ENCODE measurements around the gene ROR1. TPM values are rescaled to one million over a fixed set of nuclear protein-coding genes. Genes with fewer than 3 reads are reported as not detected.

The ROR1 gene
- total and polyA plus RNA-seq, 2 donors (not counting 3 experiments of a cell fraction or from before 2014, with no cell fraction given) = 2.6 to 3.5 TPM

DNA sequence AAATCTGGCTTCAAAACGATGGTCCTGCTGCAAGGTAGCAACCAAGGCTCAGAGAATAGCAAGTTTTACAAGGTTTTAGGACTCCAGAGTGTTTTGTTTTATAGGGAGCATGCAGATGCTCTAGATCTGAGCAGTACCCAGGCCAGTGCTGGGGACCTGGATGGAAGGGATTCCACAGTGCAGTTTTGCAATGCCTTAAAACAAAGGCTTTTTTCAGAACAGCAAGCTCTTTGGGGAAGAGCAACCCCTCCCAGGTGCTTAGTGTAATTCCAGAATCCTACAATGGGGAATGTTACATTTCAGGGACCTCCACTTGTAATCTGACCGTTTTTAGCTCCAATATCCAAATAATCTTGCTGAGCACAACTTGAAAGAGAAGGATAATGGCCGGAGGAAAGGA is 6.7 kb downstream of the ROR1 start:
- Histone ChIP-seq H4K20me1 (replicated peaks; ENCODE audit: control insufficient read depth, extremely low read depth, insufficient read depth, low read length) (no peaks in the 10 kb centered on the region), H3K36me3 (ENCODE audit: control insufficient read depth in 2 of 2, extremely low read depth in 1 of 2, insufficient read depth in 2 of 2, low read length in 2 of 2) (no peaks in the 10 kb centered on the region), H3K9ac (replicated peaks; ENCODE audit: extremely low read depth, insufficient read depth, low read length) (no peak overlapping the region), H3K27ac (ENCODE audit: insufficient read depth, low read depth, low read length) (no peak overlapping the region), H3K27me3 (ENCODE audit: control insufficient read depth in 2 of 2, insufficient read depth in 2 of 2, low read length in 2 of 2) (peaks cover 0 to 6% of the 10 kb centered on the region in 2 experiments), H3K9me1 (replicated peaks; ENCODE audit: control insufficient read depth, extremely low read depth, insufficient read depth, low read length) (no peaks in the 10 kb centered on the region), H3K79me2 (ENCODE audit: control insufficient read depth, insufficient read depth, low read length) (no peaks in the 10 kb centered on the region), H2AFZ (ENCODE audit: low read depth, low read length) (no peak overlapping the region), H3K4me1 (ENCODE audit: control insufficient read depth, extremely low read depth, insufficient read depth, low read length) (no peaks in the 10 kb centered on the region), H3K4me3 (replicated peaks in 1 of 3; ENCODE audit: insufficient read depth in 1 of 3, low read depth in 1 of 3, low read length in 3 of 3) (no peak overlapping the region), H3K9me3 (replicated peaks; ENCODE audit: control insufficient read depth, insufficient read depth, low read length) (no peaks in the 10 kb centered on the region), H3K4me2 (ENCODE audit: insufficient read depth, low read length) (no peak overlapping the region)
- dilution Hi-C loops (cut with MboI; ENCODE audit: extremely low pct_ligation_motif_present, low sequenced_read_pairs) (no loop called here), intact Hi-C loops (cut with micrococcal nuclease) (no loop called here)
- CTCF ChIA-PET = interaction anchor here (0.9 to 2.3 kb wide), 2 partner anchors 14 to 89 kb away, joined by 6 to 7 read pairs; no protein-coding TSS in a partner anchor
- TF ChIP-seq POLR2A (IDR thresholded peaks at IDR 0.05; ENCODE audit: low read depth, low read length) (no peak), FOS (IDR thresholded peaks at IDR 0.05; ENCODE audit: borderline replicate concordance, insufficient read depth, low read length) (no peak), JUN (IDR thresholded peaks at IDR 0.05; ENCODE audit: borderline replicate concordance, insufficient read depth, insufficient read length, low read depth) (no peak), EZH2 (IDR thresholded peaks at IDR 0.05; ENCODE audit: borderline replicate concordance, low read depth, low read length, severe bottlenecking) (no peak), MYC (IDR thresholded peaks at IDR 0.05; ENCODE audit: low read depth, low read length) (no peak), GATA2 (IDR thresholded peaks at IDR 0.05; ENCODE audit: insufficient read depth, insufficient read length, low read depth, low read length) (no peak), POLR2AphosphoS5 (IDR thresholded peaks at IDR 0.05; ENCODE audit: insufficient read depth, low read depth, low read length) (no peak)
- TF ChIP-seq, protein P1, sequence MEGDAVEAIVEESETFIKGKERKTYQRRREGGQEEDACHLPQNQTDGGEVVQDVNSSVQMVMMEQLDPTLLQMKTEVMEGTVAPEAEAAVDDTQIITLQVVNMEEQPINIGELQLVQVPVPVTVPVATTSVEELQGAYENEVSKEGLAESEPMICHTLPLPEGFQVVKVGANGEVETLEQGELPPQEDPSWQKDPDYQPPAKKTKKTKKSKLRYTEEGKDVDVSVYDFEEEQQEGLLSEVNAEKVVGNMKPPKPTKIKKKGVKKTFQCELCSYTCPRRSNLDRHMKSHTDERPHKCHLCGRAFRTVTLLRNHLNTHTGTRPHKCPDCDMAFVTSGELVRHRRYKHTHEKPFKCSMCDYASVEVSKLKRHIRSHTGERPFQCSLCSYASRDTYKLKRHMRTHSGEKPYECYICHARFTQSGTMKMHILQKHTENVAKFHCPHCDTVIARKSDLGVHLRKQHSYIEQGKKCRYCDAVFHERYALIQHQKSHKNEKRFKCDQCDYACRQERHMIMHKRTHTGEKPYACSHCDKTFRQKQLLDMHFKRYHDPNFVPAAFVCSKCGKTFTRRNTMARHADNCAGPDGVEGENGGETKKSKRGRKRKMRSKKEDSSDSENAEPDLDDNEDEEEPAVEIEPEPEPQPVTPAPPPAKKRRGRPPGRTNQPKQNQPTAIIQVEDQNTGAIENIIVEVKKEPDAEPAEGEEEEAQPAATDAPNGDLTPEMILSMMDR (IDR thresholded peaks at IDR 0.05; ENCODE audit: extremely low read depth in 1 of 2, insufficient read depth in 1 of 2, low read depth in 1 of 2, low read length in 2 of 2) = no peak
- TF ChIP-seq, protein P2, sequence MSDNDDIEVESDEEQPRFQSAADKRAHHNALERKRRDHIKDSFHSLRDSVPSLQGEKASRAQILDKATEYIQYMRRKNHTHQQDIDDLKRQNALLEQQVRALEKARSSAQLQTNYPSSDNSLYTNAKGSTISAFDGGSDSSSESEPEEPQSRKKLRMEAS (IDR thresholded peaks at IDR 0.05; ENCODE audit: insufficient read depth, insufficient read length) = no peak
- DNase-seq (ENCODE audit: low read depth, low spot score) = no peak
- no TSS peak for BruUV-seq (replicated peaks)
- POLR2A ChIA-PET = no interaction called here
- FAIRE-seq = no peak

Data from endothelial cell of umbilical vein (primary cell).